ENCODE measurements around the gene ITGAE.
A peak's percentile ranks its signal among the peaks of the same experiment; 100 is the strongest.

ITGAE gene

DNA sequence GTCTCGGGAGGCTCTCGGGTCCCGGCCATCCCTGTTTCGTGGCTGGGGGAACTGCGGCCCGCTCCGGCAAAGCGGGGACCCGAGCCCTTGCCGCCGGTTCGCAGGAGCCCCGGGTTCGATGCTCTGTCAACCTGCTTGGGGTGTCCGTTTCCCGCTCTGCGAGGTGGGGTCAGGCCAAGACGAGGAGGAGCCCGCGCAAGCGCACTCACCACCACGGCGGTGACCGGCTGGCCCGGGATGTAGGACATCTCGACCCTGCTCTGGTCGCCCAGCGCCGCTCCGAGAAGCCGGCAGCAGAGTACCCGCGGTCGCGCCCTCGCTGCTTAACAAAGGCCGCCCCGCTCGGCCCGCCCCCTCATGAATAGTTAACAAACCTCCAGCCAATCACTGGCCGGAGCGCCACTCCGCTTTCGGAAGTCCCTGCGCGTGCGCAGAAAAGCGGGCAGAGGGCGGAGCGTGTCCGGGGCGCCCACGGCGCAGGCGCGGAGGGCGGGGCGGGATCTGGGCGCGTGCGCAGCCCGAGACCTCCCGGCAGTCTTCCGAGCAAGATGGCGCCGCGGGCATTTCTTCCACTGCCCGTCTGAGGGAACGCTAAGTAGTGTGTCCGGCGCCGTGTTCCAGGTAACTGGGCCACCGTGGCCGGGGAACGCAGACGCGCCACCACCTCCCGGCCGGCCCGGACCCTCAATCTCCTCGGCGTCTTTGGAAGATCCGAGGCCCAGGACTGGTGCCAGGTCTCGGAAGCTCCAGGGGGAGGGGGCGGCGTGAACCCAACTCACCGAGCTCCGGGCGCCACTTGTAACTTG lies 132.5 kb downstream of the ITGAE start, which contains the start of the genes EMC6 and TAX1BP3:
Gene EMC6, plus strand, starts transcription at position 534 of the 806 bp plus-strand sequence. CDS start 335 bp downstream, outside the sequence.
Gene TAX1BP3, minus strand, starts transcription at position 300 of the 806 bp plus-strand sequence. Its CDS starts 52 bp downstream, at position 248.
- DNase-seq (ENCODE audit: low read depth in 3 of 3): peak; percentile 97 to 99 (median 99)

- no peak for DNase-seq (ENCODE audit: low read depth in 3 of 3)
These were observed 133.4 kb downstream of the ITGAE start for GRCh38 chr17:3667366-3668278.

DNA sequence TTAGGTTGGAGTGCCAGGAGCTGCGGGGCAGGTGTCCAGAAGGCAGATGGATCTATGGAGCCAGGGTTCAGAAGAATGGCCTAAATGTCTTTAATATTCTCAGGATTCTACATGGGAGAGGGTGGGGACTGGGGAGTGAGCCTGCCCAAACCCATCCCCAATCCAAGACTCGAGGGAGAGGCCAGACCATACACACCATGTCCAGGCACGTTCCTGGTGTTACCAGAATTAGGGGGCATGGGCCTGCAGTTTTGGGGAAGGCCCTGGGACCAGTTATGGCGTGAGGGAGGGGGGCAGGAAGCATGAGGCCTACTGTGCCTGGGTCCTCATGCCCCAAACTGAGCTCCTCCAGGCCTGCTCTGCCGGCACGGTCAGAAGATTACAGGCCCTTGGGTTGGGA lies 134.5 kb downstream of the ITGAE start:
- no peak for DNase-seq (ENCODE audit: low read depth in 3 of 3)

- no peak for DNase-seq (ENCODE audit: low read depth in 3 of 3)
These were observed 135.2 kb downstream of the ITGAE start for GRCh38 chr17:3665834-3666233.

All from stimulated activated CD4-positive, alpha-beta T cell treated with anti-CD3 and anti-CD28 coated beads, TNF-alpha, amount 100 ng/mL, for 4 hours (primary cell).